B cell (primary cell): Measurements from ENCODE around the gene CD1D. TPM values are rescaled to one million over a fixed set of nuclear protein-coding genes. Genes with fewer than 3 reads are reported as not detected.
"Not testable (repeated sequence)": the region's sequence is repeated elsewhere in the genome, so short reads cannot be mapped to it uniquely, and the experiment has no call there.

ENCODE experiments used
- ATAC-seq: fragments of 200-7000 bp; cut with Tn5 transposase; one replicate; pipeline ENCODE4 v1.10.0; 2021; ENCODE audit warnings: low read depth, mild to moderate bottlenecking, moderate number of reproducible peaks, moderate library complexity
- CTCF ChIA-PET: fragments of 350-600 bp; sonication (Branson Sonifier 250); formaldehyde crosslinking; loops from one replicate; lab custom pipeline; 2021; ENCODE audit warnings: antibody characterized with exemption, inconsistent platforms; lab: Charles Lee
- POLR2A ChIA-PET: fragments of 350-600 bp; sonication (Branson Sonifier 250); formaldehyde crosslinking; loops from one replicate; lab custom pipeline; 2021; ENCODE audit warnings: antibody characterized with exemption; lab: Charles Lee
- DNase-seq: peaks from one replicate; pipeline ENCODE4 v3.0.0; 2013
- H2AFZ ChIP-seq: 2 replicates; pipeline ENCODE4 v1.6.1; 2012; ENCODE audit warnings: mild to moderate bottlenecking, low read depth, low read length; ENCODE audit not compliant: insufficient read depth, poor library complexity, severe bottlenecking
- H3K27ac ChIP-seq, 2 donors: 1 replicate in 1 of 2; 2 replicates in 1 of 2; pipeline ENCODE4 v1.5.1; 2012 to 2013; ENCODE audit warnings: low read length in 2 of 2, mild to moderate bottlenecking in 2 of 2, moderate library complexity in 1 of 2
- H3K27me3 ChIP-seq, 4 experiments: fragments of 200-600 bp in 1 of 4; sonication (generic) in 1 of 4; replicated peaks in 1 of 4; 1 replicate in 2 of 4; 2 replicates in 2 of 4; pipeline versions ENCODE4 v1.6.1 to v1.7.0; 2013 to 2016; ENCODE audit warnings: low read length in 3 of 4, mild to moderate bottlenecking in 2 of 4, mixed read lengths in 1 of 4, moderate library complexity in 1 of 4; ENCODE audit not compliant: insufficient read depth in 4 of 4, control insufficient read depth in 3 of 4; ENCODE audit errors: control extremely low read depth in 1 of 4
- H3K36me3 ChIP-seq, 2 experiments: replicated peaks in 1 of 2; 1 replicate in 1 of 2; 2 replicates in 1 of 2; pipeline versions ENCODE4 v1.6.1 to v1.7.1; 2013; ENCODE audit warnings: low read length in 1 of 2; ENCODE audit not compliant: insufficient read depth in 2 of 2, control insufficient read depth in 1 of 2; ENCODE audit errors: control extremely low read depth in 1 of 2, extremely low read depth in 1 of 2
- H3K4me1 ChIP-seq, 2 donors: fragments of 200-600 bp in 1 of 2; sonication (generic) in 1 of 2; 1 replicate in 1 of 2; 2 replicates in 1 of 2; pipeline versions ENCODE4 v1.5.1 to v1.6.1; 2013 to 2017; ENCODE audit warnings: low read length in 2 of 2; ENCODE audit not compliant: control insufficient read depth in 2 of 2, insufficient read depth in 2 of 2
- H3K4me2 ChIP-seq: replicated peaks from 2 replicates; pipeline ENCODE3; 2012; ENCODE audit warnings: mild to moderate bottlenecking, low read depth, low read length; ENCODE audit not compliant: poor library complexity, severe bottlenecking
- H3K4me3 ChIP-seq, 5 experiments: fragments of 200-600 bp in 1 of 5; sonication (generic) in 1 of 5; 1 replicate in 3 of 5; 2 replicates in 2 of 5; pipeline versions ENCODE4 v1.5.1 to v1.7.0; 2011 to 2016; ENCODE audit warnings: low read length in 4 of 5, mild to moderate bottlenecking in 4 of 5, low read depth in 2 of 5, control low read depth in 1 of 5, moderate library complexity in 1 of 5; ENCODE audit not compliant: insufficient read depth in 1 of 5; ENCODE audit errors: control extremely low read depth in 1 of 5, extremely low read depth in 1 of 5
- H3K79me2 ChIP-seq: fragments of 200-600 bp; sonication (generic); one replicate; pipeline ENCODE4 v1.6.0; 2016; ENCODE audit warnings: low read length; ENCODE audit not compliant: control insufficient read depth, insufficient read depth
- H3K9ac ChIP-seq: fragments of 200-600 bp; sonication (generic); 2 replicates; pipeline ENCODE4 v1.6.1; 2017; ENCODE audit warnings: mild to moderate bottlenecking, low read length, moderate library complexity
- H3K9me3 ChIP-seq, 3 donors: one replicate each; pipeline versions ENCODE4 v1.6.1 to v1.7.1; 2013; ENCODE audit warnings: low read length in 2 of 3; ENCODE audit not compliant: control insufficient read depth in 2 of 3, insufficient read depth in 1 of 3; ENCODE audit errors: control extremely low read depth in 1 of 3
- H4K20me1 ChIP-seq: 2 replicates; pipeline ENCODE4 v1.6.0; 2012; ENCODE audit warnings: mild to moderate bottlenecking, low read length; ENCODE audit not compliant: insufficient read depth, control insufficient read depth, poor library complexity, severe bottlenecking
- H3K27ac Mint-ChIP-seq: one replicate; pipeline ENCODE4 v1.8.0; 2021; ENCODE audit warnings: mixed read lengths
- H3K27me3 Mint-ChIP-seq: one replicate; pipeline ENCODE4 v1.8.0; 2021; ENCODE audit warnings: mixed read lengths
- H3K4me1 Mint-ChIP-seq: one replicate; pipeline ENCODE4 v1.8.0; 2021; ENCODE audit warnings: mixed read lengths
- H3K4me3 Mint-ChIP-seq: one replicate; pipeline ENCODE4 v1.8.0; 2021; ENCODE audit warnings: mixed read lengths
- H3K9me3 Mint-ChIP-seq: one replicate; pipeline ENCODE4 v1.8.0; 2022; ENCODE audit warnings: mixed read lengths; ENCODE audit not compliant: insufficient read depth
- CTCF ChIP-seq: fragments of 200-600 bp; IDR thresholded peaks from one replicate; pipeline ENCODE4 v1.8.0; 2022; ENCODE audit warnings: antibody characterized with exemption, mild to moderate bottlenecking
- EZH2 ChIP-seq: IDR thresholded peaks from 2 replicates; pipeline ENCODE4 v1.6.1; 2012; ENCODE audit warnings: borderline replicate concordance, low read depth, mild to moderate bottlenecking, moderate library complexity, low read length; ENCODE audit not compliant: insufficient read depth, poor library complexity, severe bottlenecking
- whole genome bisulfite sequencing: methylation state at CpG from one replicate; pipeline ENCODE4 v1.1.5; 2013; ENCODE audit warnings: missing lambda C conversion rate; ENCODE audit not compliant: insufficient coverage; 5-methylcytosine and 5-hydroxymethylcytosine counted together
- intact Hi-C: fragments of 100-400 bp; cut with micrococcal nuclease; formaldehyde crosslinking; loops from one replicate; pipeline ENCODE4 v1.10.0; 2022
- polyA plus RNA-seq: library from polyadenylated mRNA; depleted of rRNA; stranded (reverse); fragments of >200 nt; gene quantifications from 2 replicates; pipeline ENCODE4 v1.2.3, GENCODE V29; 2012
- total RNA-seq, 2 donors: library from RNA; stranded (reverse); fragments of 120-200 nt in 1 of 2; gene quantifications; 1 replicate in 1 of 2; 2 replicates in 1 of 2; pipeline versions ENCODE4 v1.2.3 to v1.2.4, GENCODE V29; 2013 to 2022

The CD1D gene
- total and polyA plus RNA-seq, 2 donors (not counting 1 experiment from before 2014, with no cell fraction given), result 5.9 to 23.6 TPM

GRCh38 chr1:158176399-158176798 is 4.3 kb upstream of the CD1D start:
- Histone ChIP-seq H3K79me2 (peaks cover 12% of the 10 kb centered on the region), H3K27me3 (no peaks in the 10 kb centered on the region), H3K4me2 (peak overlapping the region; percentile 48), H3K9ac (no peak overlapping the region), H3K9me3 (peaks cover 0 to 1% (median 0%) of the 10 kb centered on the region in 3 donors), H3K4me3 (no peak overlapping the region), H4K20me1 (no peaks in the 10 kb centered on the region), H3K4me1 (peaks cover 44 to 57% of the 10 kb centered on the region in 2 donors), H2AFZ (no peak overlapping the region), H3K36me3 (no peaks in the 10 kb centered on the region), H3K27ac (peak overlapping the region; percentile 37 to 38)
- TF ChIP-seq EZH2 (no peak), CTCF (no peak)
- no peaks in the 10 kb centered on the region for H3K9me3 Mint-ChIP-seq
- peaks cover 58% of the 10 kb centered on the region for H3K4me1 Mint-ChIP-seq
- DNase-seq (peak; percentile 63), ATAC-seq (no peak)
- CTCF ChIA-PET, result interaction anchor here (1.1 to 7.4 kb wide), 4 partner anchors 27 to 896 kb away, joined by 3 to 61 read pairs (median 34); no protein-coding TSS in a partner anchor
- no peaks in the 10 kb centered on the region for H3K27me3 Mint-ChIP-seq
- intact Hi-C loops, result loop anchor here (5.0 kb wide), 3 partner anchors 71 to 891 kb away; partner anchors contain the start of gene IFI16
- peak overlapping the region; percentile 80 for H3K27ac Mint-ChIP-seq
- 0% methylated on average over 3 of the region's 5 CpGs for WGBS
- H3K4me3 Mint-ChIP-seq, result peak overlapping the region; percentile 82
- POLR2A ChIA-PET, result no interaction called here

- H3K27me3 Mint-ChIP-seq, H4K20me1 ChIP-seq, H3K9me3 Mint-ChIP-seq, DNase-seq, ATAC-seq, H3K27me3 ChIP-seq, H3K9me3 ChIP-seq, H3K36me3 ChIP-seq: not testable (repeated sequence)
- peak overlapping the region in 4 of 5 experiments; percentile 43 to 62 (median 50) for H3K4me3 ChIP-seq
- H3K4me2 ChIP-seq, result peak overlapping the region; percentile 93
- Mint-ChIP-seq H3K4me1 (peaks cover 65% of the 10 kb centered on the region), H3K4me3 (peak overlapping the region; percentile 82), H3K27ac (peak overlapping the region; percentile 86)
- peaks cover 18% of the 10 kb centered on the region for H3K79me2 ChIP-seq
- peak overlapping the region; percentile 50 for H3K9ac ChIP-seq
- peak overlapping the region; percentile 38 to 53 for H3K27ac ChIP-seq
- H2AFZ ChIP-seq, result peak overlapping the region; percentile 58
- CTCF ChIA-PET, result interaction anchor here (0.7 to 7.4 kb wide), 7 partner anchors 8 to 895 kb away, joined by 3 to 61 read pairs (median 5); no protein-coding TSS in a partner anchor
- POLR2A ChIA-PET, result interaction anchor here (1.6 kb wide), 1 partner anchor 14 kb away, joined by 3 read pairs; no protein-coding TSS in a partner anchor
- H3K4me1 ChIP-seq, result peaks cover 50 to 63% of the 10 kb centered on the region in 2 donors
- WGBS, result 85% methylated on average over 13 of the region's 20 CpGs
- intact Hi-C loops, result loop anchor here (5.0 kb wide), 3 partner anchors 70 to 890 kb away; partner anchors contain the start of gene IFI16
Measured at GRCh38 chr1:158176849-158177699, 3.6 kb upstream of the CD1D start.
